ENCODE results near the gene OSBPL6. TPM values are rescaled to one million over a fixed set of nuclear protein-coding genes. Genes with fewer than 3 reads are reported as not detected.

Gene OSBPL6
- total and polyA plus RNA-seq, 4 donors = 1.3 to 3.3 (median 2.2) TPM

- Histone ChIP-seq H3K27me3 (ENCODE audit: control insufficient read depth in 4 of 4, insufficient read depth in 4 of 4, low read length in 3 of 4) (no peaks in the 10 kb centered on the region), H3K4me3 (ENCODE audit: low read depth in 1 of 3, low read length in 3 of 3) (no peak overlapping the region), H3K4me1 (ENCODE audit: control insufficient read depth in 4 of 4, insufficient read depth in 4 of 4, low read length in 3 of 4) (no peaks in the 10 kb centered on the region), H3K36me3 (ENCODE audit: control insufficient read depth in 4 of 4, insufficient read depth in 3 of 4, low read depth in 1 of 4, low read length in 3 of 4) (no peaks in the 10 kb centered on the region), H3K9ac (ENCODE audit: low read depth in 1 of 2, low read length in 2 of 2) (no peak overlapping the region), H3K9me3 (ENCODE audit: control insufficient read depth in 4 of 4, low read length in 3 of 4) (no peaks in the 10 kb centered on the region), H3K27ac (ENCODE audit: low read depth in 1 of 2, low read length in 2 of 2) (no peak overlapping the region)
- DNase-seq (ENCODE audit: low spot score) = no peak
- 95% methylated on average over 6 of the region's 6 CpGs for WGBS
- TF ChIP-seq, protein P1, sequence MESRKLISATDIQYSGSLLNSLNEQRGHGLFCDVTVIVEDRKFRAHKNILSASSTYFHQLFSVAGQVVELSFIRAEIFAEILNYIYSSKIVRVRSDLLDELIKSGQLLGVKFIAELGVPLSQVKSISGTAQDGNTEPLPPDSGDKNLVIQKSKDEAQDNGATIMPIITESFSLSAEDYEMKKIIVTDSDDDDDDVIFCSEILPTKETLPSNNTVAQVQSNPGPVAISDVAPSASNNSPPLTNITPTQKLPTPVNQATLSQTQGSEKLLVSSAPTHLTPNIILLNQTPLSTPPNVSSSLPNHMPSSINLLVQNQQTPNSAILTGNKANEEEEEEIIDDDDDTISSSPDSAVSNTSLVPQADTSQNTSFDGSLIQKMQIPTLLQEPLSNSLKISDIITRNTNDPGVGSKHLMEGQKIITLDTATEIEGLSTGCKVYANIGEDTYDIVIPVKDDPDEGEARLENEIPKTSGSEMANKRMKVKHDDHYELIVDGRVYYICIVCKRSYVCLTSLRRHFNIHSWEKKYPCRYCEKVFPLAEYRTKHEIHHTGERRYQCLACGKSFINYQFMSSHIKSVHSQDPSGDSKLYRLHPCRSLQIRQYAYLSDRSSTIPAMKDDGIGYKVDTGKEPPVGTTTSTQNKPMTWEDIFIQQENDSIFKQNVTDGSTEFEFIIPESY (IDR thresholded peaks at IDR 0.05) = no peak
- no peak for TF ChIP-seq HNF4A (conservative IDR thresholded peaks at IDR 0.05)
- TF ChIP-seq GABPA (IDR thresholded peaks at IDR 0.05 in 1 of 2, conservative IDR thresholded peaks at IDR 0.05 in 1 of 2) = no peak
- TF ChIP-seq, protein P2, sequence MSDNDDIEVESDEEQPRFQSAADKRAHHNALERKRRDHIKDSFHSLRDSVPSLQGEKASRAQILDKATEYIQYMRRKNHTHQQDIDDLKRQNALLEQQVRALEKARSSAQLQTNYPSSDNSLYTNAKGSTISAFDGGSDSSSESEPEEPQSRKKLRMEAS (IDR thresholded peaks at IDR 0.05) = no peak
- no peak for TF ChIP-seq TAF1 (conservative IDR thresholded peaks at IDR 0.05)
- TF ChIP-seq, protein P3, sequence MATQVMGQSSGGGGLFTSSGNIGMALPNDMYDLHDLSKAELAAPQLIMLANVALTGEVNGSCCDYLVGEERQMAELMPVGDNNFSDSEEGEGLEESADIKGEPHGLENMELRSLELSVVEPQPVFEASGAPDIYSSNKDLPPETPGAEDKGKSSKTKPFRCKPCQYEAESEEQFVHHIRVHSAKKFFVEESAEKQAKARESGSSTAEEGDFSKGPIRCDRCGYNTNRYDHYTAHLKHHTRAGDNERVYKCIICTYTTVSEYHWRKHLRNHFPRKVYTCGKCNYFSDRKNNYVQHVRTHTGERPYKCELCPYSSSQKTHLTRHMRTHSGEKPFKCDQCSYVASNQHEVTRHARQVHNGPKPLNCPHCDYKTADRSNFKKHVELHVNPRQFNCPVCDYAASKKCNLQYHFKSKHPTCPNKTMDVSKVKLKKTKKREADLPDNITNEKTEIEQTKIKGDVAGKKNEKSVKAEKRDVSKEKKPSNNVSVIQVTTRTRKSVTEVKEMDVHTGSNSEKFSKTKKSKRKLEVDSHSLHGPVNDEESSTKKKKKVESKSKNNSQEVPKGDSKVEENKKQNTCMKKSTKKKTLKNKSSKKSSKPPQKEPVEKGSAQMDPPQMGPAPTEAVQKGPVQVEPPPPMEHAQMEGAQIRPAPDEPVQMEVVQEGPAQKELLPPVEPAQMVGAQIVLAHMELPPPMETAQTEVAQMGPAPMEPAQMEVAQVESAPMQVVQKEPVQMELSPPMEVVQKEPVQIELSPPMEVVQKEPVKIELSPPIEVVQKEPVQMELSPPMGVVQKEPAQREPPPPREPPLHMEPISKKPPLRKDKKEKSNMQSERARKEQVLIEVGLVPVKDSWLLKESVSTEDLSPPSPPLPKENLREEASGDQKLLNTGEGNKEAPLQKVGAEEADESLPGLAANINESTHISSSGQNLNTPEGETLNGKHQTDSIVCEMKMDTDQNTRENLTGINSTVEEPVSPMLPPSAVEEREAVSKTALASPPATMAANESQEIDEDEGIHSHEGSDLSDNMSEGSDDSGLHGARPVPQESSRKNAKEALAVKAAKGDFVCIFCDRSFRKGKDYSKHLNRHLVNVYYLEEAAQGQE (IDR thresholded peaks at IDR 0.05) = no peak
- no peak for TF ChIP-seq JUND (IDR thresholded peaks at IDR 0.05)
- TF ChIP-seq SP1 (IDR thresholded peaks at IDR 0.05) = no peak
Observed at GRCh38 chr2:178265851-178266250, 71.5 kb downstream of the OSBPL6 start.

GRCh38 chr2:178266445-178266844 lies 72.1 kb downstream of the OSBPL6 start:
- no peaks in the 10 kb centered on the region for H3K9me3 ChIP-seq (ENCODE audit: control insufficient read depth in 4 of 4, low read length in 3 of 4)
- H3K4me1 ChIP-seq (ENCODE audit: control insufficient read depth in 4 of 4, insufficient read depth in 4 of 4, low read length in 3 of 4) = no peaks in the 10 kb centered on the region
- H3K4me3 ChIP-seq (ENCODE audit: low read depth in 1 of 3, low read length in 3 of 3) = no peak overlapping the region
- no peak overlapping the region for H3K9ac ChIP-seq (ENCODE audit: low read depth in 1 of 2, low read length in 2 of 2)
- H3K36me3 ChIP-seq (ENCODE audit: control insufficient read depth in 4 of 4, insufficient read depth in 3 of 4, low read depth in 1 of 4, low read length in 3 of 4) = no peaks in the 10 kb centered on the region
- no peak overlapping the region for H3K27ac ChIP-seq (ENCODE audit: low read depth in 1 of 2, low read length in 2 of 2)
- no peak for DNase-seq (ENCODE audit: low spot score)
- TF ChIP-seq, protein P2 (IDR thresholded peaks at IDR 0.05) = no peak
- TF ChIP-seq YY1 (IDR thresholded peaks at IDR 0.05) = no peak
- no peak for TF ChIP-seq CTCF (IDR thresholded peaks at IDR 0.05; ENCODE audit: low read depth, low read length, missing input control)
- no peak for TF ChIP-seq SP1 (IDR thresholded peaks at IDR 0.05)
- no peaks in the 10 kb centered on the region for H3K27me3 ChIP-seq (ENCODE audit: control insufficient read depth in 4 of 4, insufficient read depth in 4 of 4, low read length in 3 of 4)
- 96% methylated on average over 5 of the region's 5 CpGs for WGBS

Data from liver (tissue), 9 donors.